Renal cortex interstitium (tissue), 11 donors: ENCODE data around the gene MTPN. TPM values are rescaled to one million over a fixed set of nuclear protein-coding genes. Genes with fewer than 3 reads are reported as not detected.

Source experiments
- DNase-seq, 11 donors: peaks; one replicate each; pipeline ENCODE4 v3.0.0-alpha.2; 2013; ENCODE audit warnings: low read depth in 9 of 11, low spot score in 4 of 11; ENCODE audit errors: extremely low read depth in 1 of 11
- polyA plus RNA-seq, 3 donors: library from polyadenylated mRNA; unstranded; fragments of 120-200 nt; gene quantifications; one replicate each; pipeline ENCODE4 v1.2.1, GENCODE V29; 2013; ENCODE audit not compliant: insufficient read length in 3 of 3

MTPN gene
- polyA plus RNA-seq, 3 donors, result 147 to 165 (median 152) TPM

- DNase-seq, result no peak
Observed at GRCh38 chr7:135966341-135967043, 10.7 kb downstream of the MTPN start.

GRCh38 chr7:135965602-135966001 lies 11.6 kb downstream of the MTPN start:
- no peak for DNase-seq

- DNase-seq, result no peak
Observed at GRCh38 chr7:135964791-135965190, 12.4 kb downstream of the MTPN start.

- DNase-seq, result no peak
Observed at GRCh38 chr7:135964274-135964673, 12.9 kb downstream of the MTPN start.

- no peak for DNase-seq
Observed at GRCh38 chr7:135962802-135963201, 14.4 kb downstream of the MTPN start.

- DNase-seq, result no peak
Observed at GRCh38 chr7:135960709-135961451, 16.3 kb downstream of the MTPN start.

GRCh38 chr7:135959646-135960363 lies 17.4 kb downstream of the MTPN start:
- DNase-seq, result no peak

GRCh38 chr7:135958173-135958572 lies 19.0 kb downstream of the MTPN start:
- no peak for DNase-seq

GRCh38 chr7:135957627-135958026 lies 19.5 kb downstream of the MTPN start:
- no peak for DNase-seq

GRCh38 chr7:135956393-135956792 lies 20.8 kb downstream of the MTPN start:
- DNase-seq, result no peak

GRCh38 chr7:135950972-135951371 lies 26.2 kb downstream of the MTPN start:
- no peak for DNase-seq

- no peak for DNase-seq
Observed at GRCh38 chr7:135950429-135950828, 26.7 kb downstream of the MTPN start.

GRCh38 chr7:135946289-135947055 lies 30.7 kb downstream of the MTPN start:
- no peak for DNase-seq

GRCh38 chr7:135944753-135945152 lies 32.4 kb downstream of the MTPN start:
- no peak for DNase-seq

- peak in 4 of 11 donors; percentile 11 to 25 (median 14) for DNase-seq
Observed at GRCh38 chr7:135943134-135943879, 33.9 kb downstream of the MTPN start.

GRCh38 chr7:135942614-135943013 lies 34.5 kb downstream of the MTPN start:
- DNase-seq, result no peak

GRCh38 chr7:135940077-135941075 lies 36.8 kb downstream of the MTPN start:
- DNase-seq, result no peak
